Lung (tissue), 12 donors: ENCODE results near the gene DNAJC8. TPM values are rescaled to one million over a fixed set of nuclear protein-coding genes. Genes with fewer than 3 reads are reported as not detected.

ENCODE experiments used
- ATAC-seq: fragments of 200-7000 bp; cut with Tn5 transposase; one replicate; pipeline ENCODE4 v1.9.1; 2020; ENCODE audit warnings: moderate number of reproducible peaks; ENCODE audit not compliant: insufficient read depth, low FRiP score
- DNase-seq, 3 donors: peaks; one replicate each; pipeline ENCODE4 v3.0.0-alpha.2; 2013 to 2017
- H3K27ac ChIP-seq, 2 donors: one replicate each; pipeline ENCODE4 v1.5.1; 2013; ENCODE audit warnings: mild to moderate bottlenecking in 2 of 2, moderate library complexity in 2 of 2, control low read depth in 1 of 2, inconsistent platforms in 1 of 2, low read depth in 1 of 2, low read length in 1 of 2
- H3K27me3 ChIP-seq, 3 donors: one replicate each; pipeline ENCODE4 v1.5.1; 2013; ENCODE audit warnings: low read length in 2 of 3; ENCODE audit not compliant: control insufficient read depth in 3 of 3, insufficient read depth in 3 of 3
- H3K36me3 ChIP-seq, 4 donors: one replicate each; pipeline ENCODE4 v1.5.1; 2013; ENCODE audit warnings: low read length in 4 of 4, mild to moderate bottlenecking in 1 of 4, moderate library complexity in 1 of 4; ENCODE audit not compliant: control insufficient read depth in 4 of 4, insufficient read depth in 4 of 4
- H3K4me1 ChIP-seq, 5 donors: one replicate each; pipeline ENCODE4 v1.5.1; 2013; ENCODE audit warnings: low read length in 5 of 5, mild to moderate bottlenecking in 2 of 5, moderate library complexity in 1 of 5; ENCODE audit not compliant: control insufficient read depth in 5 of 5, insufficient read depth in 5 of 5
- H3K4me3 ChIP-seq: one replicate; pipeline ENCODE4 v1.5.1; 2013; ENCODE audit warnings: mild to moderate bottlenecking, control low read depth, moderate library complexity
- H3K9ac ChIP-seq, 2 donors: one replicate each; pipeline ENCODE4 v1.5.1; 2013; ENCODE audit warnings: low read length in 2 of 2, control low read depth in 1 of 2; ENCODE audit not compliant: insufficient read depth in 1 of 2
- H3K9me3 ChIP-seq, 4 donors: one replicate each; pipeline ENCODE4 v1.5.1; 2013; ENCODE audit warnings: low read length in 3 of 4, mild to moderate bottlenecking in 1 of 4, moderate library complexity in 1 of 4; ENCODE audit not compliant: control insufficient read depth in 4 of 4, insufficient read depth in 3 of 4
- WGBS, 2 donors: extraction: QIAGEN DNeasy Blood & Tissue Kit; methylation state at CpG; one replicate each; pipeline ENCODE4 v1.1.7; 2013; 5-methylcytosine and 5-hydroxymethylcytosine counted together
- polyA plus RNA-seq, 2 donors: library from polyadenylated mRNA; stranded (reverse); fragments of 200-250 nt; gene quantifications; one replicate each; pipeline ENCODE4 v1.2.1, GENCODE V29; 2013
- total RNA-seq, 2 donors: library from RNA; depleted of rRNA in 1 of 2; stranded (reverse); fragments of >200 nt in 1 of 2; gene quantifications; one replicate each; pipeline ENCODE4 v1.2.1, GENCODE V29; 2014 to 2021
- TF ChIP-seq, protein P1 (sequence below): IDR thresholded peaks from 2 replicates; pipeline ENCODE4 v1.5.1; 2012; ENCODE audit warnings: mild to moderate bottlenecking; ENCODE audit errors: control extremely low read depth, extremely low read depth
- donor health status: control.
- donor health status: control.
- donor health status: Bipolar disorder and iron deficiency.
- donor health status: healthy.
- donor health status: DM: yes; HTN: yes; CAD: no.

Gene DNAJC8
- total and polyA plus RNA-seq, 4 donors = 38.9 to 84.0 (median 65.8) TPM

DNA sequence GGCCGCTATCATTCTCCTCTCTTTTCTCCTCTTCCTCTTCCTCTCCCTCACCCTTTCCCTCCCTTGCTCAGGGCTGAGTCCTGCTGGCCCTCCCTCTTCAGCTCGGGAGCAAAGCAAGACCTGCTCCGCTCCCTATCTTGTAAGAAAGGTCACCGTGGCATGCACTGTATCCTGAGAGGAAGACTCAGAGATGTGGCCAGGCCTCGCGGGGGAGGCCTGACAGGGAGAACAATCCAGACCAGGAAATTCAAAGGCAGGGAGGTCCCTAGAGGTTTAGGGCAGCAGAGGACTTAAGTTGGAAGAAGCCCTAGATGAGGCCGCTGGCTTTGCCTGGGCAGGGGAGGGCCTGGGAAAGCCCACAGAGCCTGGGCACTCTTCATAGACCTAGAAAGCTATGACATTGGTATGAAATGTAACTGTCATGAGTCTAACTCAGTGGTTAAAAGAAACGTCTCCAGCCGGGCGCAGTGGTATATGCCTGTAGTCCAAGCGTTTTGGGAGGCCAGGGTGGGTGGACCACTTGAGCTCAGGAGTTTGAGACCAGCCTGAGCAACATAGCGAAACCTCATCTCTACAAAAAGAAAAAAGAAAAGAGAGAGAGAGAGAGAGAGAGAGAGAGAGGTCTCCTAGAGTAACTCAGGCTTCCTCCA, 41.7 kb downstream of the DNAJC8 start:
- no peak for DNase-seq
- 66 to 76% methylated on average over 12 of the region's 12 CpGs for WGBS, 2 donors
- TF ChIP-seq, protein P1, sequence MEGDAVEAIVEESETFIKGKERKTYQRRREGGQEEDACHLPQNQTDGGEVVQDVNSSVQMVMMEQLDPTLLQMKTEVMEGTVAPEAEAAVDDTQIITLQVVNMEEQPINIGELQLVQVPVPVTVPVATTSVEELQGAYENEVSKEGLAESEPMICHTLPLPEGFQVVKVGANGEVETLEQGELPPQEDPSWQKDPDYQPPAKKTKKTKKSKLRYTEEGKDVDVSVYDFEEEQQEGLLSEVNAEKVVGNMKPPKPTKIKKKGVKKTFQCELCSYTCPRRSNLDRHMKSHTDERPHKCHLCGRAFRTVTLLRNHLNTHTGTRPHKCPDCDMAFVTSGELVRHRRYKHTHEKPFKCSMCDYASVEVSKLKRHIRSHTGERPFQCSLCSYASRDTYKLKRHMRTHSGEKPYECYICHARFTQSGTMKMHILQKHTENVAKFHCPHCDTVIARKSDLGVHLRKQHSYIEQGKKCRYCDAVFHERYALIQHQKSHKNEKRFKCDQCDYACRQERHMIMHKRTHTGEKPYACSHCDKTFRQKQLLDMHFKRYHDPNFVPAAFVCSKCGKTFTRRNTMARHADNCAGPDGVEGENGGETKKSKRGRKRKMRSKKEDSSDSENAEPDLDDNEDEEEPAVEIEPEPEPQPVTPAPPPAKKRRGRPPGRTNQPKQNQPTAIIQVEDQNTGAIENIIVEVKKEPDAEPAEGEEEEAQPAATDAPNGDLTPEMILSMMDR = no peak
- H3K27me3 ChIP-seq = no peaks in the 10 kb centered on the region
- H3K36me3 ChIP-seq = no peaks in the 10 kb centered on the region
- peak overlapping the region in 1 of 2 donors; percentile 3 for H3K27ac ChIP-seq
- no peak for ATAC-seq
- no peak overlapping the region for H3K4me3 ChIP-seq
- peaks cover 0 to 7% (median 0%) of the 10 kb centered on the region in 5 donors for H3K4me1 ChIP-seq
- H3K9me3 ChIP-seq = no peaks in the 10 kb centered on the region
- no peak overlapping the region for H3K9ac ChIP-seq

DNA sequence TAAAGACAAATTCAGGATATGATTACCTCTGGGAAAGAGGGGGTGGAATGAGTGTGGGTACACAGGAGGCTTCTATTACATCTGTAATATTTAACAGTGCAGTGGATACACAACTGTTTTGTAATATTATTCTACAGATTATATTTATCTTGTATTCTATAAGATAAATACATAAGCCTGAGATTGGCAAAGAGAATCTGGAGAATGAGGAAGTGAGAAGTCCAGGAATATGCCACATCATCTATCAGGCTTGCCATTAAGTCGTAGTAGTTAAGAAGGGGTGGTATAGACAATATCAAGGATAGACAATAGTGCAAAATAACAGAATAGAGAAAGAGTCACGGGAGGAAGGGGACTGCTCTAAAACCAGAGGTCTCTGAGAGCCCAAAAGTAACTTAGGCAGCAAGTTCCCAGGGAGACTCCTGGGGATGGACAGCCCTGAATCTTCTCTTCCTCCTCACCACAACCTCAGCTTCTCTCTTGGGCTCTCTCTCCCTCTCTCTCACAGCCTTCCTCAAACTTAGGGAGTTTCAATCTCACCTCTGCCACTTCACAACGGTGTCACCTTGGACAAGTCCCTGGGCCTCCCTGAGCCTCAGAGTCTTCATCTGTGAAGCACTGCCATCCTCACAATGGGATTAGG, 42.4 kb downstream of the DNAJC8 start:
- Histone ChIP-seq H3K27me3 (no peaks in the 10 kb centered on the region), H3K27ac (peak overlapping the region in 1 of 2 donors; percentile 3), H3K36me3 (no peaks in the 10 kb centered on the region), H3K4me1 (peaks cover 0 to 7% (median 0%) of the 10 kb centered on the region in 5 donors), H3K4me3 (no peak overlapping the region), H3K9ac (no peak overlapping the region), H3K9me3 (no peaks in the 10 kb centered on the region)
- TF ChIP-seq, protein P1 = no peak
- no peak for ATAC-seq
- 36 to 56% methylated on average over 3 of the region's 3 CpGs for WGBS, 2 donors
- no peak for DNase-seq

DNA sequence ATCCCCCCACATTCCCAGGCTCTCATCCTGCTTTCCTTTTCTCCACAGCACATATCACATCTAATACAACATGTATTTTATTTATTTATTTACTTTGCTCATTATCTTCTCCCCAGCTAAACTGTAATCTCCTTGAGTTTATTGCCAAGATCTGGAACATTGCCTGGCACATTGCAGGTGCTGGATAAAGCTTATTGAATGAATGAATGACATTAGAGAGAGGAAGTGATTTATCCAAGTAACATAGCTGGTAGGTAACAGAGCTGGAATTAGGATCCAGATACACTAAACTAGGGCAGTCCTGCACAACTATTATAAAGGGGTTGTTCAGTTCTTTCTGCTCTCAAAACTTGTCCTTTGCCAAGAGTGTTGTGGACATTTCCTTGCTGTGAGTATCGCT, 47.8 kb downstream of the DNAJC8 start:
- ATAC-seq (no peak), DNase-seq (no peak)
- no peaks in the 10 kb centered on the region for H3K4me1 ChIP-seq
- H3K36me3 ChIP-seq = no peaks in the 10 kb centered on the region
- H3K27me3 ChIP-seq = no peaks in the 10 kb centered on the region
- 97 to 98% methylated on average over 1 of the region's 1 CpG for WGBS, 2 donors
- no peak overlapping the region for H3K4me3 ChIP-seq
- H3K9me3 ChIP-seq = no peaks in the 10 kb centered on the region
- H3K9ac ChIP-seq = no peak overlapping the region
- TF ChIP-seq, protein P1 = no peak
- no peak overlapping the region for H3K27ac ChIP-seq
